ENCODE measurements around the gene LCN10. TPM values are rescaled to one million over a fixed set of nuclear protein-coding genes. Genes with fewer than 3 reads are reported as not detected.
A peak's percentile ranks its signal among the peaks of the same experiment; 100 is the strongest.

Gene LCN10
- total and polyA plus RNA-seq, 2 of the 13 experiments (the other 11 are each of a cell fraction or from before 2014, with no cell fraction given): 0.53 to 0.61 TPM

GRCh38 chr9:136697821-136698526, 44.8 kb downstream of the LCN10 start (continued):
- TF ChIP-seq HDAC2 (CRISPR knock-in tag; IDR thresholded peaks at IDR 0.05) (peak; percentile 41), ZNF775 (CRISPR knock-in tag; IDR thresholded peaks at IDR 0.05; ENCODE audit: borderline replicate concordance) (no peak), SOX6 (IDR thresholded peaks at IDR 0.05) (no peak), SOX6 (CRISPR knock-in tag; IDR thresholded peaks at IDR 0.05) (peak; percentile 57), NFE2L1 (CRISPR knock-in tag; IDR thresholded peaks at IDR 0.05; ENCODE audit: borderline replicate concordance) (no peak), GZF1 (CRISPR knock-in tag; IDR thresholded peaks at IDR 0.05) (no peak), ZBTB2 (CRISPR knock-in tag; IDR thresholded peaks at IDR 0.05; ENCODE audit: low read depth) (no peak), MTF1 (CRISPR knock-in tag; IDR thresholded peaks at IDR 0.05) (no peak), NR2C2 (CRISPR knock-in tag; IDR thresholded peaks at IDR 0.05; ENCODE audit: borderline replicate concordance) (peak; percentile 56; the same call in 1 of the 2 replicates), ZEB1 (IDR thresholded peaks at IDR 0.05; ENCODE audit: insufficient replicate concordance, low read depth) (peak; percentile 64), ZNF782 (CRISPR knock-in tag; IDR thresholded peaks at IDR 0.05; ENCODE audit: borderline replicate concordance) (no peak), CCDC6 (CRISPR knock-in tag; IDR thresholded peaks at IDR 0.05) (no peak), ZNF644 (CRISPR knock-in tag; IDR thresholded peaks at IDR 0.05; ENCODE audit: low read depth) (no peak), KLF15 (CRISPR knock-in tag; IDR thresholded peaks at IDR 0.05; ENCODE audit: borderline replicate concordance) (no peak), SKI (IDR thresholded peaks at IDR 0.05; ENCODE audit: partially characterized antibody) (peak; percentile 92), ZSCAN21 (CRISPR knock-in tag; IDR thresholded peaks at IDR 0.05; ENCODE audit: borderline replicate concordance) (no peak), SP5 (CRISPR knock-in tag; IDR thresholded peaks at IDR 0.05; ENCODE audit: borderline replicate concordance, low read depth) (peak; percentile 39; the same call in 1 of the 2 replicates), ZXDC (CRISPR knock-in tag; IDR thresholded peaks at IDR 0.05) (no peak), FOXA1 (IDR thresholded peaks at IDR 0.05) (no peak), FOXA1 (CRISPR knock-in tag; IDR thresholded peaks at IDR 0.05) (peak; percentile 34; the same call in 1 of the 2 replicates), PLRG1 (conservative IDR thresholded peaks at IDR 0.05) (no peak), TCF7 (IDR thresholded peaks at IDR 0.05; ENCODE audit: low read depth) (peak; percentile 20; the same call in 1 of the 2 replicates), MEF2D (CRISPR knock-in tag; IDR thresholded peaks at IDR 0.05) (peak; percentile 54; the same call in 1 of the 2 replicates), BRCA1 (CRISPR knock-in tag; IDR thresholded peaks at IDR 0.05) (no peak)
- TF ChIP-seq, protein P1, sequence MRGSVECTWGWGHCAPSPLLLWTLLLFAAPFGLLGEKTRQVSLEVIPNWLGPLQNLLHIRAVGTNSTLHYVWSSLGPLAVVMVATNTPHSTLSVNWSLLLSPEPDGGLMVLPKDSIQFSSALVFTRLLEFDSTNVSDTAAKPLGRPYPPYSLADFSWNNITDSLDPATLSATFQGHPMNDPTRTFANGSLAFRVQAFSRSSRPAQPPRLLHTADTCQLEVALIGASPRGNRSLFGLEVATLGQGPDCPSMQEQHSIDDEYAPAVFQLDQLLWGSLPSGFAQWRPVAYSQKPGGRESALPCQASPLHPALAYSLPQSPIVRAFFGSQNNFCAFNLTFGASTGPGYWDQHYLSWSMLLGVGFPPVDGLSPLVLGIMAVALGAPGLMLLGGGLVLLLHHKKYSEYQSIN (CRISPR knock-in tag; IDR thresholded peaks at IDR 0.05; ENCODE audit: borderline replicate concordance): no peak
- TF ChIP-seq, protein P2, sequence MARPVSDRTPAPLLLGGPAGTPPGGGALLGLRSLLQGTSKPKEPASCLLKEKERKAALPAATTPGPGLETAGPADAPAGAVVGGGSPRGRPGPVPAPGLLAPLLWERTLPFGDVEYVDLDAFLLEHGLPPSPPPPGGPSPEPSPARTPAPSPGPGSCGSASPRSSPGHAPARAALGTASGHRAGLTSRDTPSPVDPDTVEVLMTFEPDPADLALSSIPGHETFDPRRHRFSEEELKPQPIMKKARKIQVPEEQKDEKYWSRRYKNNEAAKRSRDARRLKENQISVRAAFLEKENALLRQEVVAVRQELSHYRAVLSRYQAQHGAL (CRISPR knock-in tag; IDR thresholded peaks at IDR 0.05; ENCODE audit: not compliant biosample characterization): no peak
